ENCODE data around the gene FAAP20.

- TF ChIP-seq CBX3 (IDR thresholded peaks at IDR 0.05; ENCODE audit: borderline replicate concordance in 1 of 2, low read length in 2 of 2) (no peak), MLLT1 (IDR thresholded peaks at IDR 0.05) (no peak), FOXP4 (CRISPR knock-in tag; IDR thresholded peaks at IDR 0.05; ENCODE audit: borderline replicate concordance) (no peak), POLR2A (conservative IDR thresholded peaks at IDR 0.05) (no peak), HMG20A (CRISPR knock-in tag; conservative IDR thresholded peaks at IDR 0.05) (no peak), ELF4 (CRISPR knock-in tag; IDR thresholded peaks at IDR 0.05) (no peak), ZNF696 (CRISPR knock-in tag; conservative IDR thresholded peaks at IDR 0.05) (no peak), CTCF (IDR thresholded peaks at IDR 0.05 in 2 of 3, conservative IDR thresholded peaks at IDR 0.05 in 1 of 3; ENCODE audit: insufficient read depth in 2 of 3, low read depth in 1 of 3, low read length in 3 of 3) (no peak), UBTF (IDR thresholded peaks at IDR 0.05; ENCODE audit: borderline replicate concordance in 1 of 2, low read depth in 2 of 2, low read length in 2 of 2) (no peak), CREB3 (tag; conservative IDR thresholded peaks at IDR 0.05; ENCODE audit: low read depth) (no peak), NR2C1 (IDR thresholded peaks at IDR 0.05) (no peak), NR2C1 (tag; IDR thresholded peaks at IDR 0.05) (no peak)
Measured at GRCh38 chr1:2233468-2233867, 38.9 kb upstream of the FAAP20 start.
